BLaER1 treated with 17β-estradiol and CSF1 and Interleukin-3, amounts not matched to agents 10 nM and 100 nM (cell line): ENCODE data around the gene SEC14L2.

Source experiments
- H3K27ac ChIP-seq, 11 experiments: shearing (Covaris generic); formaldehyde crosslinking; 2 replicates each; pipeline ENCODE4 v1.8.1; 2022
- H3K27me3 ChIP-seq, 11 experiments: shearing (Covaris generic); formaldehyde crosslinking; 2 replicates each; pipeline ENCODE4 v1.8.1; 2022
- H3K36me3 ChIP-seq, 11 experiments: shearing (Covaris generic); formaldehyde crosslinking; 2 replicates each; pipeline ENCODE4 v1.8.1; 2022
- H3K4me1 ChIP-seq, 10 experiments: shearing (Covaris generic); formaldehyde crosslinking; 2 replicates each; pipeline ENCODE4 v1.8.1; 2022
- H3K4me2 ChIP-seq, 11 experiments: shearing (Covaris generic); formaldehyde crosslinking; 2 replicates each; pipeline ENCODE4 v1.8.1; 2022
- H3K4me3 ChIP-seq, 10 experiments: shearing (Covaris generic); formaldehyde crosslinking; 2 replicates each; pipeline ENCODE4 v1.8.1; 2022
- H3K9ac ChIP-seq, 11 experiments: shearing (Covaris generic); formaldehyde crosslinking; 2 replicates each; pipeline ENCODE4 v1.8.1; 2022
- H3K9me3 ChIP-seq, 11 experiments: shearing (Covaris generic); formaldehyde crosslinking; replicated peaks in 1 of 11; 2 replicates each; pipeline ENCODE4 v1.8.1; 2022
- H4K20me1 ChIP-seq, 11 experiments: shearing (Covaris generic); formaldehyde crosslinking; 2 replicates each; pipeline ENCODE4 v1.8.1; 2022
- Cebpa-rat ChIP-seq, 11 experiments: shearing (Covaris generic); IDR thresholded peaks; 2 replicates each; pipeline ENCODE4 v1.8.1; 2022

The SEC14L2 gene

GRCh38 chr22:30383061-30383460 lies 13.8 kb upstream of the SEC14L2 start:
- peaks cover 0 to 28% (median 7%) of the 10 kb centered on the region in 11 experiments; a peak in 10 of 22 replicates for H3K36me3 ChIP-seq
- no peaks in the 10 kb centered on the region for H3K27me3 ChIP-seq
- no peak overlapping the region for H3K4me3 ChIP-seq
- H3K9me3 ChIP-seq = no peaks in the 10 kb centered on the region
- no peak overlapping the region for H3K9ac ChIP-seq
- H3K4me2 ChIP-seq = no peak overlapping the region
- H4K20me1 ChIP-seq = peaks cover 0 to 4% (median 0%) of the 10 kb centered on the region in 11 experiments; a peak in 2 of 22 replicates
- peaks cover 10 to 32% (median 27%) of the 10 kb centered on the region in 10 experiments for H3K4me1 ChIP-seq
- H3K27ac ChIP-seq = no peak overlapping the region
- no peak for TF ChIP-seq Cebpa-rat (IDR thresholded peaks at IDR 0.05)

GRCh38 chr22:30385942-30386341 lies 10.9 kb upstream of the SEC14L2 start:
- no peak for TF ChIP-seq Cebpa-rat (IDR thresholded peaks at IDR 0.05)
- peak overlapping the region; percentile 72 to 98 (median 86); a peak in 21 of 22 replicates for H3K4me2 ChIP-seq
- peak overlapping the region in 8 of 11 experiments; percentile 81 to 90 (median 86); a peak in 11 of 22 replicates for H3K9ac ChIP-seq
- H3K27ac ChIP-seq = no peak overlapping the region
- peaks cover 0 to 4% (median 0%) of the 10 kb centered on the region in 11 experiments; a peak in 1 of 22 replicates for H4K20me1 ChIP-seq
- H3K9me3 ChIP-seq = peaks cover 0 to 6% (median 0%) of the 10 kb centered on the region in 11 experiments; a peak in 8 of 22 replicates
- peak overlapping the region in 4 of 10 experiments; percentile 68 to 83 (median 74); a peak in 3 of 20 replicates for H3K4me3 ChIP-seq
- H3K27me3 ChIP-seq = no peaks in the 10 kb centered on the region
- H3K4me1 ChIP-seq = peaks cover 14 to 24% (median 19%) of the 10 kb centered on the region in 10 experiments
- H3K36me3 ChIP-seq = peaks cover 0 to 27% (median 0%) of the 10 kb centered on the region in 11 experiments; a peak in 6 of 22 replicates

GRCh38 chr22:30386608-30386959 lies 10.2 kb upstream of the SEC14L2 start:
- Histone ChIP-seq H3K4me2 (peak overlapping the region; percentile 72 to 98 (median 86)), H3K9me3 (peaks cover 0 to 10% (median 0%) of the 10 kb centered on the region in 11 experiments; a peak in 8 of 22 replicates), H3K9ac (peak overlapping the region; percentile 80 to 90 (median 85)), H3K36me3 (peaks cover 0 to 22% (median 0%) of the 10 kb centered on the region in 11 experiments; a peak in 5 of 22 replicates), H3K4me3 (peak overlapping the region; percentile 68 to 83 (median 76)), H3K4me1 (peaks cover 20 to 30% (median 25%) of the 10 kb centered on the region in 10 experiments), H4K20me1 (no peaks in the 10 kb centered on the region; a peak in 1 of 22 replicates), H3K27ac (peak overlapping the region in 10 of 11 experiments; percentile 37 to 82 (median 78); a peak in 17 of 22 replicates), H3K27me3 (no peaks in the 10 kb centered on the region)
- no peak for TF ChIP-seq Cebpa-rat (IDR thresholded peaks at IDR 0.05)

DNA sequence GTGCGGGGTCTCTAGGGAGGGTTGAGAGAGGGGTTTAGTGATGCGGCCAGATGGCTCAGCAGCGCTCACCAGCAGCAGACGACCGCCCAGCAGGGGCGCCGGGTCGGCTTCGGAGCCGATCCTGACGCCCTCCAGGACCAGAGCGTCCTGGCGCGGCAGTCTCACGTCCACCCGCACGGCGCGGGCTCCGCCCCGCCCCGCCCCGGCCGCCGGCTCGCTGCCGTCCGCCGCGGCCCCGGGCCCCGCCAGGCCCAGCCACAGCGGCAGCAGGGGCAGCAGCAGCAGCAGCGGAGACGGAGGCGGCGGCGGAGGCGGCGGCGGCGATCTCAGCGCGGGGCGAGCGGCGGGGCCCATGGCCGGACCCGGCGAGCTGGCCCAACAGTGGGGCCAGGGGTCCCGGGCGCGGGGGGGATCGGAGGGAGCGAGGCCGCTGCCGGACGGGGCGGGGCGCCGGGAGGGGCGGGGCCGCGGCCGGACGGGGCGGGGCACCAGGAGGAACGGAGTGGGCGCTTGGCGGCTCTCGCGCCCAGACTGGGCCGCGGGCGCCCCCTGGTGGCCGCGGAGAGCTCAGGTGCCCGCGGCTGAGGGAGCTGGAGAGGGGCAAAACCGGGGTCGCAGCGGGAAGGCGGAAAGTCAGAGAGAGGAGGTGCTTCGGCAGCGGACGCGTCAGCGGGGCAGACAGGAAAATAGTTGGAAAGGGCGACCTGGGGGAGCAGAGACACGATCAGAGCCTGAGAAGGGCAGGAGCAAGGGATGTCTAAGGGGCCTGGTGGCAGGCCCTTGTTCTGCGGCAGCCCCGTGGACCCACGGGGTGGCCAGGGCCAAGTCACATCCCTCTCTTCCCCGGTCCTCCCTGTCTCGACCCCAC lies 9.6 kb upstream of the SEC14L2 start, which contains the start of gene RNF215:
RNF215 (minus strand) TSS at position 452 of the 868 bp plus-strand sequence; CDS start at position 354, 98 bp downstream.
- H3K4me1 ChIP-seq = peaks cover 26 to 36% (median 31%) of the 10 kb centered on the region in 10 experiments
- peak within 1 kb of the TSS; percentile 80 to 90 (median 85) for H3K9ac ChIP-seq
- peak within 1 kb of the TSS; percentile 37 to 82 (median 78); a peak in 21 of 22 replicates for H3K27ac ChIP-seq
- peaks cover 0 to 10% (median 0%) of the 10 kb centered on the region in 11 experiments; a peak in 8 of 22 replicates for H3K9me3 ChIP-seq
- no peaks in the 10 kb centered on the region; a peak in 1 of 22 replicates for H4K20me1 ChIP-seq
- H3K27me3 ChIP-seq = no peaks in the 10 kb centered on the region
- peak within 1 kb of the TSS; percentile 72 to 98 (median 86) for H3K4me2 ChIP-seq
- peaks cover 0 to 20% (median 0%) of the 10 kb centered on the region in 11 experiments; a peak in 5 of 22 replicates for H3K36me3 ChIP-seq
- H3K4me3 ChIP-seq = peak within 1 kb of the TSS; percentile 68 to 83 (median 76)
- no peak for TF ChIP-seq Cebpa-rat (IDR thresholded peaks at IDR 0.05)

DNA sequence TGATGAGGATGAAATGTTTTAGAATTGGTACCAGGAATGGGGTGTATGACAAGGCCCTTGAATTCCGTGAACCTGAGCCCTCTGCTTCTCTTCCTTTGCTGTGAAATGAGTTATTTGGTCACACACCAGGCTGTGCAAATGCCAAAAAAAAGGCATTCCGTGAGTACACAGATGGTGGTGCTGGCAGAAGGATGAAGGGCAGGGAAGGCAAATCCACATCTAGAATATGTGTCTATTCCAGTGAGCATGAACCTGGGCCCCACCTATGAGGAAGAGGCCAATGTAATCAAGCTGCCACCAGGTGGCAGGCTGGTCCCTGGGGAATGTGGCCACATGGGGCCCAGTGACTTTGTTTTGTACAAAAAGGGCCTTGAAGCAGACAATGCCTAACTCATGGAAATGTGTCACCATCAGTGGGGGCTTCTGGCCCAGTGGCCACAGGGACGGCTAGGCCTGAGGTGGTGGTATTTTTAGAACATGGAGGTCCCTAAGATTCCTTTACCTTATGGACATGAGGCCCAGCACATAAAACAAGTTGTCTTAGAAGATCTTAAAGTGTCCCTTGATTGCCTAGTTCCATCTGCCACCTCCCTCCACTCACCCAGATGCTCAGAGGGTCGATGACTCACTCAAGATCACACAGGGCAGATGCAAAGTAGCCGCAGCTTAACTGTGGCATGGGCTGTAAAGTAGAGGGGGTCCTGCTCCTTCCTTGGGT lies 5.7 kb upstream of the SEC14L2 start:
- H3K27ac ChIP-seq = peak overlapping the region; percentile 10 to 66 (median 46); a peak in 17 of 22 replicates
- no peaks in the 10 kb centered on the region; a peak in 1 of 22 replicates for H4K20me1 ChIP-seq
- H3K9ac ChIP-seq = peak overlapping the region in 6 of 11 experiments; percentile 14 to 43 (median 26); a peak in 7 of 22 replicates
- H3K27me3 ChIP-seq = no peaks in the 10 kb centered on the region
- H3K4me1 ChIP-seq = peaks cover 41 to 52% (median 45%) of the 10 kb centered on the region in 10 experiments
- H3K9me3 ChIP-seq = peaks cover 0 to 10% (median 0%) of the 10 kb centered on the region in 11 experiments; a peak in 8 of 22 replicates
- peak overlapping the region; percentile 34 to 79 (median 55) for H3K4me2 ChIP-seq
- TF ChIP-seq Cebpa-rat (IDR thresholded peaks at IDR 0.05) = no peak
- no peaks in the 10 kb centered on the region for H3K36me3 ChIP-seq
- H3K4me3 ChIP-seq = no peak overlapping the region

DNA sequence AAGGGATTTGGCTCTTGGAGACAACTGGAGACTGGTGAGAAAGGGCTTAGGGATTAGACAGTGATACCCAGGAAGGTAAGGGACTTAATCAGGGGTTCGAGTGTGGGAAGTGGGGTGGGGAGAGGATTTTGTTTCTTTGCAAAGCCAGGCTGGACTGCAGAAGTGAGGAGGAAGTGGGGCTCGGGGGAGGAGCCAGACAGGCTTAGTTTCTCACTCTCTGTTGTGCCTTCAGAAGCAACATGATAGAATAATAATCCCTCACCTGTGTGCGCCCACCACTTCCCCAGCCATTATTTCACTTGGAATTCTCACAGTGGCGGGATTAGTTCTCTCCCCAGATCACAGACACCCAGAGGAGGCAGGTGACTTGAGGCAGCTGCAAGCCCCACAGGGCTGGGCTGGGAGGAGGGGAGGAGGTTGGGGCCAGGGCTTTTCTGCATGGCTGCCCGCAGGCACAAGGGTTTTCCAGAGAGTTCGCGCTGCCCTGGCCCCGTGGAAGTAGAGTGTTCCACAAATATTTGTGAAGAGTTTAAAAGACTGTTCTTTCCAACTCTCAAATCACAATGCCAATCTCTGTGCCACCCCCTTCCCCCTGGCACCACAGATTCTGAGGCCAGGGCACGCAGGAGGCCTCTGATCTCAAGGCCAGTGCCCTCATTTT lies 4.0 kb upstream of the SEC14L2 start:
- Histone ChIP-seq H3K4me3 (no peak overlapping the region), H3K4me2 (peak overlapping the region; percentile 57 to 88 (median 79)), H3K9ac (peak overlapping the region in 8 of 11 experiments; percentile 11 to 59 (median 38); a peak in 11 of 22 replicates), H3K36me3 (no peaks in the 10 kb centered on the region), H3K9me3 (peaks cover 0 to 10% (median 0%) of the 10 kb centered on the region in 11 experiments; a peak in 8 of 22 replicates), H3K4me1 (peaks cover 46 to 56% (median 52%) of the 10 kb centered on the region in 10 experiments), H3K27me3 (peaks cover 0 to 7% (median 3%) of the 10 kb centered on the region in 11 experiments; a peak in 11 of 22 replicates), H3K27ac (peak overlapping the region in 5 of 11 experiments; percentile 1 to 45 (median 30); a peak in 6 of 22 replicates), H4K20me1 (peaks cover 0 to 4% (median 0%) of the 10 kb centered on the region in 11 experiments; a peak in 4 of 22 replicates)
- TF ChIP-seq Cebpa-rat (IDR thresholded peaks at IDR 0.05) = no peak

DNA sequence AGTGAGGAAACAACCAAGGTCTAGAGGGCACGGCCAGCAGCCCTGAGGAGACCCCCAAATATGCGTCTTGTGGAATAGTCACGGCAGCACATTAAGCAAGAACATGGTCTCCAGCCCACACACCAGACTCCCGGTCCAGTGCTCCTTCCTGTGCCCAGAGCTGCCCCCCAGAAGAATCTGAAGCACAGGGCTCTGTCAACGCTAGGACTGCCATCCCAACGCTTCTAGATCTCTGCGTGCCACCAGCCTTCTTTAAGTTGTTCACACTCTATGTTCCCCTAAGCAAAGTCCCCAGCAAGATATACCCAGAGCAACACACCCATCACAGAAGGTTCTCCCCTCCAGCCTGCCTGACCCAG lies 3.5 kb upstream of the SEC14L2 start:
- Histone ChIP-seq H3K9me3 (peaks cover 0 to 10% (median 0%) of the 10 kb centered on the region in 11 experiments; a peak in 8 of 22 replicates), H3K27ac (peak overlapping the region in 5 of 11 experiments; percentile 1 to 45 (median 30); a peak in 6 of 22 replicates), H3K9ac (peak overlapping the region in 8 of 11 experiments; percentile 11 to 59 (median 38); a peak in 10 of 22 replicates), H4K20me1 (peaks cover 0 to 9% (median 0%) of the 10 kb centered on the region in 11 experiments; a peak in 6 of 22 replicates), H3K4me3 (no peak overlapping the region), H3K36me3 (no peaks in the 10 kb centered on the region), H3K27me3 (peaks cover 0 to 12% (median 4%) of the 10 kb centered on the region in 11 experiments; a peak in 11 of 22 replicates), H3K4me2 (peak overlapping the region; percentile 57 to 88 (median 79)), H3K4me1 (peaks cover 51 to 61% (median 57%) of the 10 kb centered on the region in 10 experiments)
- no peak for TF ChIP-seq Cebpa-rat (IDR thresholded peaks at IDR 0.05)
